ENCODE data around the gene RNU6-9. TPM values are rescaled to one million over a fixed set of nuclear protein-coding genes. Genes with fewer than 3 reads are reported as not detected.
A peak's percentile ranks its signal among the peaks of the same experiment; 100 is the strongest.

Gene RNU6-9
- total and polyA plus RNA-seq, 2 of the 13 experiments (the other 11 are each of a cell fraction or from before 2014, with no cell fraction given) = under 0.01 TPM; not detected in 1

DNA sequence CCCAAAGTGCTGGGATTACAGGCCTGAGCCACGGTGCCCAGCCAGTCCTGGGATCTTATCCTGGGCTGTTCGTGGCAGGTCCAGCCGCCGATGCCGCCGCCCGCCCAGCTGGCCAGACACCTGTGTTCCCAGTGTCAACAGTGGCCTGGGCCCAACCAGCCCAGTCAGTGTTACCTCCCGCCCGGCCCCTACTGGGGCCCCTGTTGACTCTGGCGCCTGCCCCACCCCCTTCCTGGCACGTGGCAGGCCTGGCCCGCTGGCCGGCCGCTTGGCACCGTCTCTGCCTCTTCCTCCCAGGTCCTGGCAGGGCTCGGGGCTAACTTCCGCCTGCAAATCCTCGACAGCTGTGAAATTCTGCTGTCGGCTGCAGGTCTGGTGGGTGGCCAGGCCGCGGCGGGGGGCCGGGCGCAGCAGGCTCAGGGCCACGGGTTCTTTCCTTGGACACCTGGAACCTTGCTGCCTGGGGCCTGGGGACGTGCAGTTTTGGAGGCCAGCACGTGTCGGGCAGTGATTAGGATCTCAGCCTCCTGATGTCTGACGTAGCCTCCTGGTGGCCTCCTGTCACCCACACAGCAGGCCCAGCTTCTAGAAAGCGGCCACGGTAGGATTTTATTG is 41.7 kb downstream of the RNU6-9 start (continued):
- TF ChIP-seq, protein P1, sequence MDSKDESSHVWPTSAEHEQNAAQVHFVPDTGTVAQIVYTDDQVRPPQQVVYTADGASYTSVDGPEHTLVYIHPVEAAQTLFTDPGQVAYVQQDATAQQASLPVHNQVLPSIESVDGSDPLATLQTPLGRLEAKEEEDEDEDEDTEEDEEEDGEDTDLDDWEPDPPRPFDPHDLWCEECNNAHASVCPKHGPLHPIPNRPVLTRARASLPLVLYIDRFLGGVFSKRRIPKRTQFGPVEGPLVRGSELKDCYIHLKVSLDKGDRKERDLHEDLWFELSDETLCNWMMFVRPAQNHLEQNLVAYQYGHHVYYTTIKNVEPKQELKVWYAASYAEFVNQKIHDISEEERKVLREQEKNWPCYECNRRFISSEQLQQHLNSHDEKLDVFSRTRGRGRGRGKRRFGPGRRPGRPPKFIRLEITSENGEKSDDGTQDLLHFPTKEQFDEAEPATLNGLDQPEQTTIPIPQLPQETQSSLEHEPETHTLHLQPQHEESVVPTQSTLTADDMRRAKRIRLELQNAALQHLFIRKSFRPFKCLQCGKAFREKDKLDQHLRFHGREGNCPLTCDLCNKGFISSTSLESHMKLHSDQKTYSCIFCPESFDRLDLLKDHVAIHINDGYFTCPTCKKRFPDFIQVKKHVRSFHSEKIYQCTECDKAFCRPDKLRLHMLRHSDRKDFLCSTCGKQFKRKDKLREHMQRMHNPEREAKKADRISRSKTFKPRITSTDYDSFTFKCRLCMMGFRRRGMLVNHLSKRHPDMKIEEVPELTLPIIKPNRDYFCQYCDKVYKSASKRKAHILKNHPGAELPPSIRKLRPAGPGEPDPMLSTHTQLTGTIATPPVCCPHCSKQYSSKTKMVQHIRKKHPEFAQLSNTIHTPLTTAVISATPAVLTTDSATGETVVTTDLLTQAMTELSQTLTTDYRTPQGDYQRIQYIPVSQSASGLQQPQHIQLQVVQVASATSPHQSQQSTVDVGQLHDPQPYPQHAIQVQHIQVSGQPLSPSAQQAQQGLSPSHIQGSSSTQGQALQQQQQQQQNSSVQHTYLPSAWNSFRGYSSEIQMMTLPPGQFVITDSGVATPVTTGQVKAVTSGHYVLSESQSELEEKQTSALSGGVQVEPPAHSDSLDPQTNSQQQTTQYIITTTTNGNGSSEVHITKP (CRISPR knock-in tag; IDR thresholded peaks at IDR 0.05; ENCODE audit: low read depth) = peak; percentile 88
- TF ChIP-seq HOXA5 (CRISPR knock-in tag; IDR thresholded peaks at IDR 0.05) = peak; percentile 89
- 0 out of 2 replicates have a peak, but pooled peaks have one; percentile 43 for TF ChIP-seq ZZZ3 (CRISPR knock-in tag; IDR thresholded peaks at IDR 0.05; ENCODE audit: borderline replicate concordance)
- no peak for TF ChIP-seq ZFP36L2 (CRISPR knock-in tag; IDR thresholded peaks at IDR 0.05)
- TF ChIP-seq ZNF670 (CRISPR knock-in tag; IDR thresholded peaks at IDR 0.05; ENCODE audit: borderline replicate concordance) = no peak
- TF ChIP-seq HMG20B (CRISPR knock-in tag; conservative IDR thresholded peaks at IDR 0.05) = peak; percentile 86
- TF ChIP-seq FIP1L1 (IDR thresholded peaks at IDR 0.05; ENCODE audit: borderline replicate concordance, insufficient read depth, low read depth, low read length) = no peak
- TF ChIP-seq ZNF781 (CRISPR knock-in tag; IDR thresholded peaks at IDR 0.05; ENCODE audit: borderline replicate concordance, not compliant biosample characterization) = peak; percentile 81
- TF ChIP-seq RFX5 (IDR thresholded peaks at IDR 0.05; ENCODE audit: low read depth, low read length) = no peak
- peak; percentile 70; the same call in 1 of the 2 replicates for TF ChIP-seq ZNF451 (CRISPR knock-in tag; IDR thresholded peaks at IDR 0.05)
- TF ChIP-seq KAT7 (CRISPR knock-in tag; IDR thresholded peaks at IDR 0.05; ENCODE audit: borderline replicate concordance) = peak; percentile 50; the same call in 1 of the 2 replicates
- TF ChIP-seq ZNF724P (CRISPR knock-in tag; IDR thresholded peaks at IDR 0.05; ENCODE audit: borderline replicate concordance) = peak; percentile 80; the same call in 1 of the 2 replicates
- peak; percentile 77; the same call in 1 of the 2 replicates for TF ChIP-seq ZNF563 (CRISPR knock-in tag; IDR thresholded peaks at IDR 0.05)
- 0 out of 2 replicates have a peak, but pooled peaks have one; percentile 38 for TF ChIP-seq ZKSCAN5 (CRISPR knock-in tag; IDR thresholded peaks at IDR 0.05)
- TF ChIP-seq ZNF17 (CRISPR knock-in tag; IDR thresholded peaks at IDR 0.05) = no peak
- 0 out of 2 replicates have a peak, but pooled peaks have one; percentile 30 for TF ChIP-seq ZIK1 (CRISPR knock-in tag; IDR thresholded peaks at IDR 0.05; ENCODE audit: borderline replicate concordance, low read depth)
- TF ChIP-seq, protein P2, sequence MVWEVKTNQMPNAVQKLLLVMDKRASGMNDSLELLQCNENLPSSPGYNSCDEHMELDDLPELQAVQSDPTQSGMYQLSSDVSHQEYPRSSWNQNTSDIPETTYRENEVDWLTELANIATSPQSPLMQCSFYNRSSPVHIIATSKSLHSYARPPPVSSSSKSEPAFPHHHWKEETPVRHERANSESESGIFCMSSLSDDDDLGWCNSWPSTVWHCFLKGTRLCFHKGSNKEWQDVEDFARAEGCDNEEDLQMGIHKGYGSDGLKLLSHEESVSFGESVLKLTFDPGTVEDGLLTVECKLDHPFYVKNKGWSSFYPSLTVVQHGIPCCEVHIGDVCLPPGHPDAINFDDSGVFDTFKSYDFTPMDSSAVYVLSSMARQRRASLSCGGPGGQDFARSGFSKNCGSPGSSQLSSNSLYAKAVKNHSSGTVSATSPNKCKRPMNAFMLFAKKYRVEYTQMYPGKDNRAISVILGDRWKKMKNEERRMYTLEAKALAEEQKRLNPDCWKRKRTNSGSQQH (CRISPR knock-in tag; IDR thresholded peaks at IDR 0.05; ENCODE audit: low read depth) = peak; percentile 86; the same call in 1 of the 2 replicates
- TF ChIP-seq, protein P3, sequence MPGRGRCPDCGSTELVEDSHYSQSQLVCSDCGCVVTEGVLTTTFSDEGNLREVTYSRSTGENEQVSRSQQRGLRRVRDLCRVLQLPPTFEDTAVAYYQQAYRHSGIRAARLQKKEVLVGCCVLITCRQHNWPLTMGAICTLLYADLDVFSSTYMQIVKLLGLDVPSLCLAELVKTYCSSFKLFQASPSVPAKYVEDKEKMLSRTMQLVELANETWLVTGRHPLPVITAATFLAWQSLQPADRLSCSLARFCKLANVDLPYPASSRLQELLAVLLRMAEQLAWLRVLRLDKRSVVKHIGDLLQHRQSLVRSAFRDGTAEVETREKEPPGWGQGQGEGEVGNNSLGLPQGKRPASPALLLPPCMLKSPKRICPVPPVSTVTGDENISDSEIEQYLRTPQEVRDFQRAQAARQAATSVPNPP (CRISPR knock-in tag; IDR thresholded peaks at IDR 0.05) = 0 out of 2 replicates have a peak, but pooled peaks have one; percentile 67
- TF ChIP-seq, protein P4, sequence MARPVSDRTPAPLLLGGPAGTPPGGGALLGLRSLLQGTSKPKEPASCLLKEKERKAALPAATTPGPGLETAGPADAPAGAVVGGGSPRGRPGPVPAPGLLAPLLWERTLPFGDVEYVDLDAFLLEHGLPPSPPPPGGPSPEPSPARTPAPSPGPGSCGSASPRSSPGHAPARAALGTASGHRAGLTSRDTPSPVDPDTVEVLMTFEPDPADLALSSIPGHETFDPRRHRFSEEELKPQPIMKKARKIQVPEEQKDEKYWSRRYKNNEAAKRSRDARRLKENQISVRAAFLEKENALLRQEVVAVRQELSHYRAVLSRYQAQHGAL (CRISPR knock-in tag; IDR thresholded peaks at IDR 0.05; ENCODE audit: not compliant biosample characterization) = no peak
- peak; percentile 82; the same call in 1 of the 2 replicates for TF ChIP-seq ZNF235 (CRISPR knock-in tag; IDR thresholded peaks at IDR 0.05; ENCODE audit: borderline replicate concordance)
- 0 out of 2 replicates have a peak, but pooled peaks have one; percentile 10 for TF ChIP-seq RFX3 (CRISPR knock-in tag; IDR thresholded peaks at IDR 0.05)

All from HepG2 (cell line).